D721Med (cell line): Measurements from ENCODE around the gene RTP3.
"Not testable (repeated sequence)": the region's sequence is repeated elsewhere in the genome, so short reads cannot be mapped to it uniquely, and the experiment has no call there.

Experiments used
- DNase-seq: peaks from one replicate; pipeline ENCODE4 v3.0.0; 2011; ENCODE audit warnings: low spot score; ENCODE audit not compliant: insufficient read length
- FAIRE-seq: peaks from 2 replicates; lab custom pipeline; 2011; peaks lifted over from hg19 to GRCh38; lab: Jason Lieb, UNC
- CTCF ChIP-seq: IDR thresholded peaks from 2 replicates; pipeline ENCODE4 v1.5.1; 2012; ENCODE audit warnings: mild to moderate bottlenecking, control low read depth; ENCODE audit not compliant: insufficient read depth; ENCODE audit errors: missing control alignments

Gene RTP3

GRCh38 chr3:46533091-46533490 is 35.3 kb downstream of the RTP3 start:
- DNase-seq (no peak), FAIRE-seq (no peak)
- TF ChIP-seq CTCF, result no peak

GRCh38 chr3:46535746-46536145 is 38.0 kb downstream of the RTP3 start:
- DNase-seq (no peak), FAIRE-seq (no peak)
- no peak for TF ChIP-seq CTCF

- FAIRE-seq (no peak), DNase-seq (no peak)
- TF ChIP-seq CTCF, result no peak
Observed at GRCh38 chr3:46536758-46537157, 39.0 kb downstream of the RTP3 start.

- no peak for TF ChIP-seq CTCF
- DNase-seq (no peak), FAIRE-seq (no peak)
Observed at GRCh38 chr3:46537316-46537715, 39.5 kb downstream of the RTP3 start.

- no peak for FAIRE-seq
- TF ChIP-seq CTCF, result no peak
- no peak for DNase-seq
Observed at GRCh38 chr3:46537779-46538178, 40.0 kb downstream of the RTP3 start.

GRCh38 chr3:46538425-46538802 is 40.6 kb downstream of the RTP3 start:
- DNase-seq, FAIRE-seq: not testable (repeated sequence)

- FAIRE-seq (no peak), DNase-seq (no peak)
- TF ChIP-seq CTCF, result no peak
Observed at GRCh38 chr3:46538803-46539442, 41.1 kb downstream of the RTP3 start.
